ENCODE data around the gene GNB3.
"Not testable (repeated sequence)": the region's sequence is repeated elsewhere in the genome, so short reads cannot be mapped to it uniquely, and the experiment has no call there.

Gene GNB3

GRCh38 chr12:6886206-6886999 is 45.7 kb downstream of the GNB3 start:
- DNase-seq: not testable (repeated sequence)

GRCh38 chr12:6887460-6887859 is 46.7 kb downstream of the GNB3 start:
- no peak for DNase-seq

- DNase-seq: no peak
These were observed 47.6 kb downstream of the GNB3 start for GRCh38 chr12:6888360-6888759.

- not testable (repeated sequence) for DNase-seq
These were observed 48.1 kb downstream of the GNB3 start for GRCh38 chr12:6888794-6889193.

- not testable (repeated sequence) for DNase-seq
These were observed 49.2 kb downstream of the GNB3 start for GRCh38 chr12:6889775-6890573.

GRCh38 chr12:6890789-6891645 is 50.3 kb downstream of the GNB3 start:
- peak; percentile 99 for DNase-seq

GRCh38 chr12:6891646-6892001 is 50.9 kb downstream of the GNB3 start:
- DNase-seq: no peak

- not testable (repeated sequence) for DNase-seq
These were observed 52.0 kb downstream of the GNB3 start for GRCh38 chr12:6892683-6893082.

- no peak for DNase-seq
These were observed 53.6 kb downstream of the GNB3 start for GRCh38 chr12:6894321-6894720.

All from midbrain (tissue), 1 donor.